Glomerular visceral epithelial cell (primary cell): ENCODE data around the gene SNX5.
"Not testable (repeated sequence)": the region's sequence is repeated elsewhere in the genome, so short reads cannot be mapped to it uniquely, and the experiment has no call there.

Source experiments
- DNase-seq: peaks from one replicate; pipeline ENCODE4 v3.0.0-alpha.2; 2016; ENCODE audit errors: extremely low spot score

The SNX5 gene

DNA sequence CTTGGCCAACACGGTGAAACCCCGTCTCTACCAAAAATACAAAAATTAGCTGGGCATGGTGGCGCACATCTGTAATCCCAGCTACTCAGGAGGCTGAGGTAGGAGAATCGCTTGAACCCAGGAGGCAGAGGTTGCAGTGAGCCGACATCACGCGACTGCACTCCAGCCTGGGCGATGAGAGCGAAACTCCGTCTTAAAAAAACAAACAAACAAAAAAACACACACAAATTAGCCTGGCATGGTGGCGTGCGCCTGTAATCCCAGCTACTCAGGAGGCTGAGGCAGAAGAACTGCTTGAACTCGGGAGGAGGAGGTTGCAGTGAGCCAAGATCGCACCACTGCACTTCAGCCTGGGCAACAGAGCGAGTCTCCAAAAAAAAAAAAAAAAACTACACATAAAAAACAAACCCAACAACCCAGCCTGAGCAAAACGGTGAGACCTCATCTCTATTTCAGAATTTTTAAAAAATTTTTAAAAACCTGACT is 8.2 kb downstream of the SNX5 start:
- not testable (repeated sequence) for DNase-seq

DNA sequence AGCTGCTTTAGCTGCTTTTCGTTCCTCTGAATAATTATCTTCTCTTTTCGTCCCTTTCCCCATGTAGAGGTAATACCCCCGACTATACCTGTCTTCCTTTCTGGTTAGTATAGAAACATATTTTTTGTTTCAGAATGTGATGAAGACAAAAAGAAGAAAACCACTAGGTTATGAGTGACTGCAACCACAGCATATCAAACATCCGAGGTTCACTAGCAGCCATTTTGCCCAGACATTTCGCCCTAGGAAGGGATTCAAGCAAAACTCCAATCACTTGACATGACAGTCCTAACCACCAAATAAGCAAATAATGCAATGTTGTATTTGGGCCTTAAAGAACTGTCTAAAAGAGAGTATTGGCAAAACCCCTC is 9.4 kb downstream of the SNX5 start:
- DNase-seq: no peak

DNA sequence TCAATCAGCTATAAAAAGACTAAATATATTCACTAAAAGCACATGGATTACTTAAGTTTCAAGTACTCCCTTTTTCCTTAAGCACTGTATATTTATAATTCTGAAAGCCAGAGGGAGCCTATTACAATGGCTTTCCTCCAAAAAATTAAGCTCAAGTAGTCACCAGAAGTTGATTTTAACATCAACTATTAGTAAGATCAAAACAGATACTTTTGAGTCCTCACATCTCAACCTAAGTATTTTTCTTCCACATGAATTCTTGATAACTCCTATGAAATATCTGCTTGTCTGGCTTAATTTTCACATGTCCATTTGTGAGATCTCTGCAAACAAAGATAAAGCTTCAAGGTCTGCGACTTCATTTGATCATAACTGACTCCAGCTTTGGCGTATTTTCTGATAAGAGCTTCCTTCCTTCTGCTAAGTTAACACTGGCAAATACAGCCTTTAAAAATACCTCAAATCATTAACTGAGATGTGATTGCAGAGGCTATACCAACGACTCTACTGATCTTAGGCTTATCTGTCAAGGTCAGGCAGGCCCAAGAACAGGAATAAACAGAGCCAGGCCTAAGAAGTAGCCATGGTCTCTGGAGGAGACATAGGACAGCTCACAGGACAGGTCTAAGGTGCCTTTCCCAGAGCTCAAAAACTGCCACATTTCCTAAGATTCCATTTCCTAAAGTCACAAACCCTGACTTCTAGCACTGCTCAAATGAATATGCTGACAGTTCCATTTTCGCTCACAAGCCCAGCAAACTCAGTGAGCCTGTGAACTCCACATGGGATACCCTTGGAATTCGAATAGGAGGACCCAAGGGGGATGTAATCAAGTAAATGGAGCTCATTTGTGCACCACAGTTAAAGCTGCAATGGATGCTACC is 10.0 kb downstream of the SNX5 start:
- no peak for DNase-seq

DNA sequence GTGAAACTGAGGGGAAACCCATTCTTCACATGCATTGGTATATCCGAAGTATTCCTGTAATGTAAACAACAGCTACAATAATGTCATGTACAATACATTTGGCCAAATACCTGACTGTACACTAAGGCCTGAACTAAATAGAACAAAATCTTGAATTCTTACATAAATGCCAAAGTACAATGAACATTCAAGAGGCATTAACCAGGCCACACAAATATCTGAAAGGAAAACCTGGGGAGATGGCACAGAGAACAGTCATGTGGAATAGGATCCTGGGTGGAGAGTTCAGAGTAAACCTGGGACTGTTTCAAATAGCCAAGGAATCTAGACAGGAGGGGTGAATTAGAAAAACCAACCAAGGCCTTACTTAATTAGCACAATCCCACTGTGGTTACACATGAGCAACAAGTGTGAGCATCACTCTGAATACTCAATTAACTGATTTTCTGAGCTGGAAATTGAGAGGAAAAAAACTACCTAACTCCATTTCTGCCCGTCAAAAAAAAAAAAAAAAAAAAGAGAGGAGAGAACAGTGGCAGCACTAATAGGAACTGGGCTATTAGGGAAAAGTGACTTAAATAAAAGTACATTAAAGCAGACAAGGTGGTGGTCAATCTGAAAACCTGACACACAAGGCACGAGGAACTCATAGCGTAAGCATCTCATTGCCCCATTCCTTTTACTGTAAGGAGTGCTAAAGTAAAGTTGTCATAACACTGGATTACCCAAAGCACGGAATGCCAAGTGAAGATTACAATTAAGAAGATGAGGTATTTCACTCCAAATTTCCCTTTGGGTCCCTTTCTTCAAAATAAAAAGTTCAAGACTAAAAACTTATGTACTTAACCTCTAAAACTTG is 10.9 kb downstream of the SNX5 start:
- DNase-seq: no peak

DNA sequence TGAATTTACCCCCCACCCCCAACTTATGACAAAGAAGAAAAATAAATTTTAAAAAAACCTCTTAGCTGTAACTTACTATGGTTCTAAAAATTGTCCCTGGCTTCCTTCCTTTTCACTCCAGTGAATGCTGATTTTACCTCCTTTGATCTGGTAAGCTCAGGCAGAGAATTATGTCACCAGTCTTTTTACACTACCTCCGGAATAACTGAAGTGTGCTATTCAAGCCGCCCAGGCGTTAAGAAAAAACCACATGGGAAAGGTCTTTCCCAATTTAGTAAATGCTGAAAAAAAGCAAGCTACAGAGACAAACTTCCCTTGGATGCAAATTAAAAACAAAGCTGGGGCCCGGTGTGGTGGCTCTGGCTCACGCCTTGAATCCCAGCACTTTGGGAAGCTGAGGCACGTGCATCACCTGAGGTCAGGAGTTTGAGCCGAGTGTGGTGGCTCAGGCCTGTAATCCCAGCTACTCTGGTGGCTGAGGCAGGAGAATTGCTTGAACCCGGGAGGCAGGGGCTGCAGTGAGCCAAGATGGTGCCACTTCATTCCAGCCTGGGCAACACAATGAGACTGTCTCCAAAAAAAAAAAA is 12.4 kb downstream of the SNX5 start:
- peak; percentile 72 for DNase-seq

DNA sequence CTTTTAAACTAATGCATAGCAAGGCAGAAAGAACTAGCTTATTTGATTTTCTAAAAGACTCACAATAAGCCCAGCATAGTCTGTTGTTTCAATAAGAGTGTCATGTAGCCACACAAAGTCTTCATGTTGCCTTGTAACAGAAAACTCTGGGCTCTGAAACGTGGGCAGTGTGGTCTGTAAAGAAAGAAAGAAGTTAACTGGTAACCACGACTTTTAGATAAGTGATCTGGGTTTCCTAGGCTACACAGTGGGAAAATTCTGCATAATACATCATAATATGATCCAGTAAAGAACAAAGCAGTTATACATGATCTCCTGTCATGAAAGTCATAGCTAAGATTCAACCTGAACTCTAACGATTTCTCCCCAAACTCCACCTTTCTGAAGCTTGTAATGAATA is 13.3 kb downstream of the SNX5 start:
- DNase-seq: no peak

DNA sequence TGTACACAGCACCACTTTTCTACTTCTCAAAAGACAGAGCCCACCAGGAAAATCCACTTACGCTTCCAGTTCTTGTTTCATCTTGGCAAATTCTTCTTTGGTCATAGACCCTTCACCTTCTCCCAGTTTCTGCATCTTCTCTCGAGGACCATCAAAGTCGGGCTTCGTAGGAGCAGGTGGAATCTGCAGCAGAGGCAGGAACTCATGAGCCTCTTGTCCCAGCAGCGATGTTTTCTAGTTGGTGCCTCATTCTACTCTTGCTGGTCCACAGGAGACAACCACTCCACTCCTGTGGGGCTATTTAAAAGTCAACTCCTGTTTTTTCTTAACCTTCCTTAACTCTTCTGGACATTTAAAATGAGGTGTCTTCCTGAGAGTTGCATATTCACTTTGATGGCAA is 14.7 kb downstream of the SNX5 start:
- DNase-seq: no peak

DNA sequence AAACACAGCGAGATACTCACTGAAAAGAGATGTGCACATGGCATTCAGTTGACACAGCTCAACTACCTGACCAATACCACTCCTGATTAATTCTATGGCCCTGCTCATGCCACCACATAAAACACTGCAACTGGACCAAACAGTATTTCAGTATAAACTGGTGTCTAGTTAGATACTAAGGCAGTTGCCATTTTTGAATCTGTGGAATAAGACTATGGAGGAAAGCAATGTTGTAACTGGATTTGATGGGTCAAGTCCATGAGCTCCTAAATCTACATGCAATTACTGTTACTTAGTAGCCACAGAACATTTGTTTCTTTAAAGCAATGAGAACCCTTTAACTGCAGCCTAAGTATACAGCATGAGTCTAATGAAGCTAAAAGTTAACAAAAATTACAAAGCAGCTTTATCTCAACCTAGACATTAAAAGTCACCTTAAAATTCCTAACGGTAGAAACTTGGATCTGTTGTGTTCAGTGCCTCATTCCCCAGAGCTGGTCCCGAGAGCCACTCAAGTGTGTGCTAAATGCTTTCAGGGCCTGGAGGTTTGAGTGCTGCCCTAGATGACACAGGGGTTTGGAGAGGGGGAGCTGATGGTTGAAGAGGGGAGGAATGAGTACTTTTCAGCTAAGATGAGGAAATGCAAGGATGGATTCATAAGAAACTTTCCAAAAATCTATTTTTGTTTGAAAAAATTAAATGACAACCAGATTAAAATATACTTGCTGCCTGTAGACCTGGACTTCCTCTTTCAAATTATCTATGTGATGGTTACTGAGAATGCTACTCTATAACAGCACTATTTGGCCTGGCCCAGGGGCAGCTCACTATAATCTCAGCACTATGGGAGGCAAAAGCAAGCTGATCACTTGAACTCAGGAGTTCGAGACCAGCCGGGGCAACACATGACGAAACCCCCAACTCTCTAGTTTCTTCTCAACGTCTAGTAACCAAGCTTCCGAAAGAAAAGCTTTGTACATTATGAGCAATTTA is 15.6 kb downstream of the SNX5 start:
- no peak for DNase-seq

DNA sequence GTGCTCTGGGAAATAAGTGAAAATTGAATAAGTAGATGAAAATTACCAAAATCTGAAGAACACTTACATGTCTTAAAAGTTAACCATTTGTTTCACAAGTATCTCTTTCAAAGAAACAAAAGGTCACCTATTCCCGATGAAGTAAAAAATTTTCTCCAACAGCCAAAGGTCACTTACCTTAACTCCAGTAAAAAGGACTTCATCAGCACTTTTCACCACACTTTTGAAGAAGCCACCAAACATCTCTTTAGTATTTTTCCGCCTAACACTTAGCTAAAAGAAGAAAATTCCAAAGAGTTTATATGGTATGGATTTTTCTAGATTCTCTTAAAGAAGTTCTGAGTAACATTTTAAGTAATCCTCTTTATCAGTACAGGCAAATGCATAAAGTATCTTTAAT is 17.3 kb downstream of the SNX5 start:
- DNase-seq: no peak

DNA sequence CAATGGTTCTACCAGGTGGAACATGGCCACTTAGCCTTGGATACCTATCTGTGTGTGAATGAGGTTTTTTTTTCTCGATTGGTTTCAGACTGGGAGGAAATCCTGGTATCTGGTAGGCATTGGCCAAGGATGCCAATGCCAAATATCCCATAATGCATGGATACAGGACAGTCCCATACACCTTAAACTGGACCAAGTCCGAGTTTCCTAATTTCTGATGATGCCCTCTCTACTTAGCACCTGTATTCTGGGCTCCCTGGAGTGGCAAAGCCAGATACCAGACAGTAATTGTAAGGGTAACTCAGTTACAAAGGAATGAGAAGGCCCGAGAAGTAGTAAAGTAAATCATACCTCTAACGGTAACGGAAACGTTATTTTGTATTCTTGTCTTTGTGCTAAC is 17.9 kb downstream of the SNX5 start:
- DNase-seq: no peak

DNA sequence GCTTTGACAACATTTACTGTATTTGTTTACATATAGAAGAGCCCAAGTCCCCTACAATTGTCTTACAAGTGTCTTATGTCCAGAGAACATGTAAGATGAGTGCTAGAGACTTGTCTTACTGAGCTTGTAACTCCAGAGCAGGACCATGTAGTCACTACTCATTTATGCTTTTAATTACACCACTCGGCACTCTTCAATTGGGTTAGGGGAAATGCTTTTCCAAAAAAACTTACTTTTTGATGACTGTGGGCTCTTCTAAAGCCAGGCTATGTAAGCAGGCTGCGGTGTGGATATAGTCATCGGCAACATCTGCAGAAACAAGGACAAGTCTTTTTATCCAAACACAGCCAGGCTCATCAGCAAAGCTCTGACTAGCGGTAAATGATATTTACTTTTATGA is 18.7 kb downstream of the SNX5 start:
- no peak for DNase-seq

DNA sequence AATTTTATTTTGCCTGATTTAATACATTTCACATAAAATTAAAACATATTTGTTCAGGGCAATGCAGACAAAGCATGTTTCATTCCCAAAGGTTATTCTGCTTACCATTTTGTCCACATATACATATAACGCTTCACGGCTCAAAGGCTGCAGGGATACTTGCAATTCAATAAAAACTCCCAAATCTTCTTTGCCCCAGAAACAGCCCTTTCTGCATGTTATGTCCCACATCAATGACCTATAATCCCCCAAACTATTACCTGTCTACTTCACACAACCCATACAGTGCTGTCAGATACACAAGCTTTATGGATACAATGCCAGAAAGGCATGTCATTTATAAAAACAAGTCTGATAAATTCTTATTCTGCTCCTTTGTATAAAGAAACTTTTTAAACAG is 20.2 kb downstream of the SNX5 start:
- no peak for DNase-seq

DNA sequence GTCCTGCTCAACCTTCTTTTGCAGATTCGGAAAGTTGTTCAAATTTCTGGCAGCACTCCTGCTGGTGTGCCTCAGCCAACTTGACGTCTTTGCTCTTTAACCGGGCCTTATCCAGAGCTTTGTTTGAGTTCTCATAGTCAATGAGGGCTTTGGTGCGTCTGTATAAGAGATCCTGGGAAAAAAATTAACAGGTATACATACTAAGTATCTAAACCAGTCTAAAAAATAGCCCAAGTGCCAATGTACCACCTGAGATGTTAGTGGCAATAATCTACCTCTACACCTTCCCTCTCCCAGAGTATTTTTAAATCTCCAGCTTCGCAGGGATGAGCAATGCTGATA is 21.1 kb downstream of the SNX5 start:
- DNase-seq: no peak

DNA sequence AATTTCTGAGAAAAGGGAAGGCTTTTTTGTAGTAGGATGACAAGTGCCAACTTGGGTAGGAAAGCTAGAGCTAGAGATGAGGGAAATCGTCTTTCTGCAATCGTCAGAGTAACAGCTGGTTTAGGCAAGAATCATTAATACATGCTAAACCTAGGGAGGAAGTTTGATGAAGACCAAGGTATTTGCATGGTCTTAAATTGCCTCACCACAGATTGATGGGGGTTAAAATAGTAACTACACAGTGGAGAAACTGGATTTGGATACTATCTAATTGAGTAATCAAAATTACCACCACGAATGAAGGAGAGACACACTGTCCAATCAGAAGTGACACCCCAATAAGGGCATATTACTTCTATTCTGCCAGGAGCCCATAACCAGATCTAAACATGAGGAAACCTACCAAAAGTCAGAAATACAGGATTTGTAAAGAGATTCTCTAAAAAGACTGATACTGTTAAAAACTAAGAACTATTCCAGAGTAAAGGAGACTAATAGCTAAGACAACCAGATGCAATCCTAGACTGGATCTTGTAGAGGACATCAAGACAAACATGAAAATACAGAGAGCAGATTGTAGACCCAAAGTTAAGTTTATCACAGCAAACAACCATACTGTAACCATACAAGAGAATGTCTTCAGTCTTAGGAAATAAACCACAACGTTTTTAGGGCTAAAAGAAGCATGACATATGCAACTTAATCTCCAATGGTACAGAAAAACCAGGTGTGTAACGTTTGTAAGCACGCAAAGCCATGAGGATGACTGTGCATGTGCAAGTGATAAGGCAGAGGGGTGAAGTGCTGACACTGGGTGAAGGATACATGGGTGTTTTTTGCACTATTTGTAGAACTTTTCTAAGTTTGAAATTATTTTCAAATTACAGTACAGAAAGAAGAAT is 21.8 kb downstream of the SNX5 start:
- DNase-seq: no peak

DNA sequence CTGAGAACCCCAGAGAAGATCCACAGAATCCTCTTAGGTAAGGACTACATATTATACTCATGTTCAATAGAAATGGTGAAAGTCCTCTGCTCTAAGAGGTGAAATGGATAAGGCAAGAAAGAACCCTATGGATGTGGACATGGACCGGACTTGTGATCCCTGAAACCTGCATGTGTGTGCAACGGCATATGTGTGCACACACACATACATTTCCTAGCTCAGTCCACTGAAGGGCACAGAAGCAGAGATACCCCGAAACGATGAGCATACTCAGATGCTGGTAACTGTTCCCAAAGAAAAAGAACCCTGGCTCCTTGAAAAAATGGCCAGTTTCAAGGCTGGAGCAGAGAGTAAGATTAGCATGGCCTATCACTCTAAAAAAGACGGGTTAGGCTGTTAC is 22.6 kb downstream of the SNX5 start:
- DNase-seq: no peak

DNA sequence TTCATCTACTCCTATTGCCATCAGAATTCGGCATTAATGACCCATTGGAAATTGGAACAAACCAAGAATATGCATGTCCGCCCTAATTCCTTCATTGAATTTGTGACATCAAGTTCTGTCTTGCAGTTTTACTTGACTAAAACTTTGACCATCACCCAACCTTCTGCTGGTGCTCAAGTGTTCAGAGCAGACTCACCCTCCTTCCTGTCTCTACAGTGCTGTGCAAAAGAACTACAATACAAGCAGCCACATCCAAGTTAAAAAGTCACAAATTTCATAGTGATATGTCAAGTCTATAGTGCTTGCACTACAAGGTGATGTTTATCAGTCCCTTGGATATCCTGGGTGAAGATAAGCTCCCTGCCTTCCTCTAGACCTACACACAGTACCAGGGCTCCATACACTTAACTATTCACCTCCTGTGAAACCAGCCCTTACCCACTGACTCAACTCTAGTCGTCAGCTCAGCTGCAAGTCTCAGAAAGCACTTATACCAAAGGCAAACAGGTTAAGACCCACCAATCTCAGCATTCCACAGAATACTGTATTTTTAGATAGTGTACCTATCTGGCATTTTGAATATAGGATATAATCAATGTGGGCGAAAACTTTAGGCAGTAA is 23.6 kb downstream of the SNX5 start:
- no peak for DNase-seq

DNA sequence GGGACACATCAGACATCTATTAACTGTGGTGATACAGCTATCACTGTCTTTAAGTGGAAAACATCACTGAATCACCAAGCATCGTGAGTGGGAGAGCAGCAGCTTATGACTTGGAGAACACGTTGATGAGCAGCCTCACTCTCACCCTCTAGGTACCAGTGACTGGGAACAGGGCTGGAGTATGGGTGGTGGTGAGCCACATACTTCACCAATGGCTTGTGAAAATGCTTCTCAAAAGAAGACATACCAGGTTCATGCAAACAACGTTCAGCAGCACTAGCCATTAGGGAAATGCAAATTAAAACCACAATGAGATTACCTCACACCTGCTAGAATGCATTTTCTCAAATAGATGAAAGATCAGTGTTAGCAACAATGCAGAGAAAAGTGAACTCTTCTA is 25.3 kb downstream of the SNX5 start:
- no peak for DNase-seq

DNA sequence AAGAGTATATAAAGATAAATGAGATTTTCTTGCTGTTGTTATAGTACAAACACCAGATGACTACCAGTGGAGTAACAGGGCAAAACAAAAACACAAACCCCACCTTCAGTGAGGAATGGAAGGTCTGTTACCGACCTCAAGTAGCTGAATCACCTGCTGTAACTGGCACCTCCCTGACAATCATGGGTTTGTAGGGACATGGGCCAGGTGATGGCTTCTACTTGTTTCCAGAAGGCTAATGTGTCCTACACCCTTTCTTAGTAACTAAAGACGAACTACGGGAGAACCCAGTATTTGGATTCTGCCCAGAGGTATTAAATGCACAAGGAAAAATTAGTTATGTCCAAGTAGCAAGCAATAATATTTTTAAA is 26.8 kb downstream of the SNX5 start:
- no peak for DNase-seq

DNA sequence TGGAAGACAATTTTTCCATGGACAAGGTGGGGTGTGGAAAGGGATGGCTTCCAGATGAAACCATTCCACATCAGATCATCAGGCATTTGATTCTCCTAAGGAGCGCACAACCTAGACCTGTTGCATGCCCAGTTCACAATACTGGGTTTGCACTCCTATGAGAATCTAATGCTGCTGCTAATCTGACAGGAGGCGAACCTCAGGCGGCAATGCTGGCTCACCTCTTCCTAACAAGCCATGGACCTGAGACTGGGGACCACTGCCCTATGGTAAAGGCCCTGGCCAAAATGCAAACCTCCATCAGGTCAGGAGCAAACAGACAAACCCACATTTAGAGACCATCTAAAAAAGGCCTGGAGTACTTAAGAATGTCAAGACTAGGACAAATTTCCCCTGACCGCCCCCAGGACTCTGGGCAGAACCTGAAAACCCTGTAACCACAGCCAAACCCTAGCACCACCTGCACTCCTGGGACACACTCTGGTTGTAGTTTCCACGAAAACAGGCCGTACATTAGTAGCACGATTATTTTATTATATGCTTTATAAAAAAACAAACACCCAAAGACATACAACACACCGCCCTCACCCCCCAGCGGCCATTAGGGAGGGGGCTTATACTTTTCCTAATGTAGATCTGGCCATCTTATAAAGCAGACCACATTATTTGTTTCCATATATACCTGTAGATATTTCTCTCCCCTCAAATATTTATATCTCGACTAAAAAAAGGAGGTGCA is 27.3 kb downstream of the SNX5 start:
- DNase-seq: no peak
